ENCODE measurements around the gene ARMC7. TPM values are rescaled to one million over a fixed set of nuclear protein-coding genes. Genes with fewer than 3 reads are reported as not detected.

Gene ARMC7
- total and polyA plus RNA-seq, 2 of the 4 experiments (the other 2 are of a cell fraction) = 1.8 to 6.9 TPM

- Histone ChIP-seq H3K9me1 (ENCODE audit: insufficient read depth, low read length) (no peaks in the 10 kb centered on the region), H3K18ac (ENCODE audit: low read depth, low read length) (no peak overlapping the region), H2BK120ac (ENCODE audit: low read depth, low read length) (no peak overlapping the region), H2BK15ac (ENCODE audit: low read depth, low read length) (no peak overlapping the region), H4K91ac (ENCODE audit: insufficient read depth, low read depth, low read length) (no peak overlapping the region), H4K5ac (ENCODE audit: low read depth, low read length) (no peak overlapping the region), H2AK9ac (replicated peaks; ENCODE audit: low read depth, low read length, poor library complexity) (no peak overlapping the region), H3K9me3 (ENCODE audit: control insufficient read depth, insufficient read depth, low read length) (no peaks in the 10 kb centered on the region), H2BK5ac (ENCODE audit: low read depth, low read length, poor library complexity, severe bottlenecking) (no peak overlapping the region), H3K56ac (ENCODE audit: extremely low read depth, insufficient read depth, low read length) (no peak overlapping the region), H3K79me1 (ENCODE audit: low read depth in 1 of 2, low read length in 2 of 2) (peaks cover 14 to 58% of the 10 kb centered on the region in 2 experiments), H2BK20ac (ENCODE audit: low read depth, low read length) (no peak overlapping the region), H3K4me3 (ENCODE audit: insufficient read depth, low read depth, low read length) (no peak overlapping the region), H3K4me1 (ENCODE audit: control insufficient read depth, insufficient read depth, low read length) (no peaks in the 10 kb centered on the region), H3K9ac (ENCODE audit: low read depth, low read length) (no peak overlapping the region), H3K4me2 (ENCODE audit: low read depth, low read length) (no peak overlapping the region), H4K20me1 (ENCODE audit: insufficient read depth, low read length) (peaks cover 37% of the 10 kb centered on the region), H3K14ac (replicated peaks; ENCODE audit: low read depth, low read length) (no peak overlapping the region), H3K4ac (ENCODE audit: low read depth, low read length) (no peak overlapping the region), H2AK5ac (ENCODE audit: low read depth, low read length) (no peak overlapping the region), H2AFZ (replicated peaks; ENCODE audit: low read length, poor library complexity) (no peak overlapping the region), H3K27ac (ENCODE audit: insufficient read depth, low read length) (no peak overlapping the region), H4K8ac (ENCODE audit: low read depth in 2 of 2, low read length in 2 of 2) (no peak overlapping the region), H3K27me3 (ENCODE audit: control insufficient read depth, insufficient read depth, low read length) (no peaks in the 10 kb centered on the region), H3K36me3 (ENCODE audit: control insufficient read depth, insufficient read depth, low read length) (peaks cover 62% of the 10 kb centered on the region), H3K23ac (ENCODE audit: low read depth, low read length) (no peak overlapping the region)
- WGBS, 2 experiments (ENCODE audit: extremely low coverage in 2 of 2, insufficient read length in 1 of 2) = 100% methylated on average over 2 of the region's 4 CpGs; no CpG with 5 or more reads in 1 of the 2 experiments
- in situ Hi-C loops (cut with MboI; ENCODE audit: low sequenced_read_pairs) (no loop called here), intact Hi-C loops (cut with micrococcal nuclease) (no loop called here), dilution Hi-C loops (cut with HindIII; ENCODE audit: low sequenced_read_pairs, unreplicated experiment) (no loop called here)
- CTCF ChIA-PET = interaction anchor here (1.1 kb wide), 1 partner anchor 60 kb away, joined by 5 read pairs; no protein-coding TSS in a partner anchor
- no peak for TF ChIP-seq RFX5 (IDR thresholded peaks at IDR 0.05; ENCODE audit: low read depth, low read length)
- no peak for TF ChIP-seq MXI1 (IDR thresholded peaks at IDR 0.05; ENCODE audit: borderline replicate concordance, low read depth, low read length)
- TF ChIP-seq CHD1 (IDR thresholded peaks at IDR 0.05; ENCODE audit: low read depth, low read length) = no peak
- no peak for TF ChIP-seq RCOR1 (IDR thresholded peaks at IDR 0.05; ENCODE audit: insufficient replicate concordance, low read length)
- no peak for TF ChIP-seq RAD21 (IDR thresholded peaks at IDR 0.05; ENCODE audit: low read length)
- no peak for TF ChIP-seq CEBPB (IDR thresholded peaks at IDR 0.05; ENCODE audit: low read depth, low read length)
- no peak for TF ChIP-seq MAFK (IDR thresholded peaks at IDR 0.05; ENCODE audit: low read depth, low read length)
- no peak for TF ChIP-seq BHLHE40 (IDR thresholded peaks at IDR 0.05; ENCODE audit: low read depth, low read length)
- no peak for TF ChIP-seq FOS (IDR thresholded peaks at IDR 0.05; ENCODE audit: low read depth, low read length)
- TF ChIP-seq POLR2A (IDR thresholded peaks at IDR 0.05; ENCODE audit: low read depth, low read length) = no peak
- TF ChIP-seq SMC3 (IDR thresholded peaks at IDR 0.05; ENCODE audit: low read depth, low read length) = no peak
- TF ChIP-seq, protein P1, sequence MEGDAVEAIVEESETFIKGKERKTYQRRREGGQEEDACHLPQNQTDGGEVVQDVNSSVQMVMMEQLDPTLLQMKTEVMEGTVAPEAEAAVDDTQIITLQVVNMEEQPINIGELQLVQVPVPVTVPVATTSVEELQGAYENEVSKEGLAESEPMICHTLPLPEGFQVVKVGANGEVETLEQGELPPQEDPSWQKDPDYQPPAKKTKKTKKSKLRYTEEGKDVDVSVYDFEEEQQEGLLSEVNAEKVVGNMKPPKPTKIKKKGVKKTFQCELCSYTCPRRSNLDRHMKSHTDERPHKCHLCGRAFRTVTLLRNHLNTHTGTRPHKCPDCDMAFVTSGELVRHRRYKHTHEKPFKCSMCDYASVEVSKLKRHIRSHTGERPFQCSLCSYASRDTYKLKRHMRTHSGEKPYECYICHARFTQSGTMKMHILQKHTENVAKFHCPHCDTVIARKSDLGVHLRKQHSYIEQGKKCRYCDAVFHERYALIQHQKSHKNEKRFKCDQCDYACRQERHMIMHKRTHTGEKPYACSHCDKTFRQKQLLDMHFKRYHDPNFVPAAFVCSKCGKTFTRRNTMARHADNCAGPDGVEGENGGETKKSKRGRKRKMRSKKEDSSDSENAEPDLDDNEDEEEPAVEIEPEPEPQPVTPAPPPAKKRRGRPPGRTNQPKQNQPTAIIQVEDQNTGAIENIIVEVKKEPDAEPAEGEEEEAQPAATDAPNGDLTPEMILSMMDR (conservative IDR thresholded peaks at IDR 0.05; ENCODE audit: low read depth, low read length) = no peak
- TF ChIP-seq MAZ (IDR thresholded peaks at IDR 0.05; ENCODE audit: borderline replicate concordance, low read depth, low read length) = no peak
- TF ChIP-seq USF2 (IDR thresholded peaks at IDR 0.05; ENCODE audit: low read depth, low read length) = no peak
- no peak for TF ChIP-seq NFE2L2 (IDR thresholded peaks at IDR 0.05; ENCODE audit: low read depth, low read length)
- TF ChIP-seq, protein P2, sequence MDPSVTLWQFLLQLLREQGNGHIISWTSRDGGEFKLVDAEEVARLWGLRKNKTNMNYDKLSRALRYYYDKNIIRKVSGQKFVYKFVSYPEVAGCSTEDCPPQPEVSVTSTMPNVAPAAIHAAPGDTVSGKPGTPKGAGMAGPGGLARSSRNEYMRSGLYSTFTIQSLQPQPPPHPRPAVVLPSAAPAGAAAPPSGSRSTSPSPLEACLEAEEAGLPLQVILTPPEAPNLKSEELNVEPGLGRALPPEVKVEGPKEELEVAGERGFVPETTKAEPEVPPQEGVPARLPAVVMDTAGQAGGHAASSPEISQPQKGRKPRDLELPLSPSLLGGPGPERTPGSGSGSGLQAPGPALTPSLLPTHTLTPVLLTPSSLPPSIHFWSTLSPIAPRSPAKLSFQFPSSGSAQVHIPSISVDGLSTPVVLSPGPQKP (IDR thresholded peaks at IDR 0.05; ENCODE audit: borderline replicate concordance, low read depth, low read length) = no peak
- DNase-seq = no peak
- no TSS peak for BruUV-seq (replicated peaks)
- no peak for ATAC-seq (ENCODE audit: low read depth)
- POLR2A ChIA-PET (ENCODE audit: unreplicated experiment) = no interaction called here
Measured at GRCh38 chr17:75173526-75173925, 63.8 kb downstream of the ARMC7 start.
